Upper lobe of left lung (tissue), 6 donors: ENCODE results near the gene FOXP1. TPM values are rescaled to one million over a fixed set of nuclear protein-coding genes. Genes with fewer than 3 reads are reported as not detected.
A peak's percentile ranks its signal among the peaks of the same experiment; 100 is the strongest.

ENCODE experiments used
- ATAC-seq, 2 donors: fragments of 200-7000 bp; cut with Tn5 transposase; one replicate each; pipeline ENCODE4 v1.9.1; 2022; ENCODE audit warnings: mild to moderate bottlenecking in 2 of 2, moderate library complexity in 2 of 2; ENCODE audit not compliant: low FRiP score in 2 of 2
- DNase-seq, 2 donors: peaks; one replicate each; pipeline ENCODE4 v3.0.0-alpha.2; 2019 to 2020
- H3K27ac ChIP-seq, 4 donors: fragments of 200-600 bp; sonication (generic); one replicate each; pipeline ENCODE4 v1.5.1; 2016 to 2019
- H3K27me3 ChIP-seq, 4 donors: fragments of 200-600 bp; sonication (generic); one replicate each; pipeline ENCODE4 v1.5.1; 2017 to 2019
- H3K36me3 ChIP-seq, 4 donors: fragments of 200-600 bp; sonication (generic); one replicate each; pipeline ENCODE4 v1.5.1; 2016 to 2019
- H3K4me1 ChIP-seq, 4 donors: fragments of 200-600 bp; sonication (generic); one replicate each; pipeline ENCODE4 v1.5.1; 2018 to 2019
- H3K4me3 ChIP-seq, 4 donors: fragments of 200-600 bp; sonication (generic); one replicate each; pipeline ENCODE4 v1.5.1; 2017 to 2019; ENCODE audit warnings: mild to moderate bottlenecking in 2 of 4, moderate library complexity in 1 of 4
- H3K9me3 ChIP-seq, 4 donors: fragments of 200-600 bp; sonication (generic); one replicate each; pipeline ENCODE4 v1.5.1; 2018 to 2019
- CTCF ChIP-seq, 6 experiments: fragments of 450-650 bp in 4 of 6; fragments of 200-600 bp in 2 of 6; sonication (generic) in 2 of 6; IDR thresholded peaks; one replicate each; pipeline ENCODE4 v1.5.1; 2016 to 2019; ENCODE audit warnings: antibody characterized with exemption in 6 of 6
- EP300 ChIP-seq, 4 donors: sonication (generic); formaldehyde crosslinking; IDR thresholded peaks; one replicate each; pipeline ENCODE4 v1.5.1; 2017; ENCODE audit warnings: antibody characterized with exemption in 4 of 4, control low read depth in 2 of 4
- POLR2A ChIP-seq, 4 donors: fragments of 450-650 bp; IDR thresholded peaks; one replicate each; pipeline ENCODE4 v1.5.1; 2016 to 2017; ENCODE audit warnings: antibody characterized with exemption in 4 of 4, mild to moderate bottlenecking in 2 of 4
- POLR2AphosphoS5 ChIP-seq, 2 donors: sonication (generic); formaldehyde crosslinking; IDR thresholded peaks; one replicate each; pipeline ENCODE4 v1.5.1; 2017; ENCODE audit warnings: antibody characterized with exemption in 2 of 2
- WGBS, 2 donors: methylation state at CpG; one replicate each; pipeline ENCODE4 v1.1.5; 2017 to 2018; 5-methylcytosine and 5-hydroxymethylcytosine counted together
- total RNA-seq, 6 donors: library from RNA; depleted of rRNA in 4 of 6; stranded (reverse); fragments of >200 nt in 4 of 6; gene quantifications; one replicate each; pipeline versions ENCODE4 v1.1.0 to v1.2.1, GENCODE V29; 2016 to 2021
- donor health status: DM: no; HTN: no; CAD: no; lungs with moderate emphysema.
- donor health status: DM: no; HTN: yes; CAD: no; lungs with severe emphysema.

The FOXP1 gene
- total RNA-seq, 6 donors from 2014 or later: 103 to 248 (median 134) TPM

GRCh38 chr3:71203727-71204488 lies 379.6 kb downstream of the FOXP1 start:
- ATAC-seq (no peak), DNase-seq (no peak)
- H3K27me3 ChIP-seq: no peaks in the 10 kb centered on the region
- no peak overlapping the region for H3K4me3 ChIP-seq
- no peak overlapping the region for H3K27ac ChIP-seq
- 80 to 92% methylated on average over 4 of the region's 4 CpGs for WGBS, 2 donors
- TF ChIP-seq CTCF (IDR thresholded peaks at IDR 0.05) (no peak), POLR2AphosphoS5 (IDR thresholded peaks at IDR 0.05) (no peak), EP300 (IDR thresholded peaks at IDR 0.05) (no peak), POLR2A (IDR thresholded peaks at IDR 0.05) (no peak)
- H3K4me1 ChIP-seq: peaks cover 20 to 27% (median 21%) of the 10 kb centered on the region in 4 donors
- no peaks in the 10 kb centered on the region for H3K36me3 ChIP-seq
- no peaks in the 10 kb centered on the region for H3K9me3 ChIP-seq

- no peak overlapping the region for H3K27ac ChIP-seq
- H3K4me3 ChIP-seq: no peak overlapping the region
- no peaks in the 10 kb centered on the region for H3K9me3 ChIP-seq
- no peak for ATAC-seq
- H3K36me3 ChIP-seq: no peaks in the 10 kb centered on the region
- peaks cover 11 to 18% (median 14%) of the 10 kb centered on the region in 4 donors for H3K4me1 ChIP-seq
- WGBS, 2 donors: 64 to 65% methylated on average over 5 of the region's 5 CpGs
- TF ChIP-seq POLR2AphosphoS5 (IDR thresholded peaks at IDR 0.05) (no peak), POLR2A (IDR thresholded peaks at IDR 0.05) (no peak), EP300 (IDR thresholded peaks at IDR 0.05) (no peak), CTCF (IDR thresholded peaks at IDR 0.05) (no peak)
- DNase-seq: no peak
- no peaks in the 10 kb centered on the region for H3K27me3 ChIP-seq
These were observed 380.5 kb downstream of the FOXP1 start for GRCh38 chr3:71202848-71203533.

GRCh38 chr3:71201939-71202338 lies 381.6 kb downstream of the FOXP1 start:
- 44 to 62% methylated on average over 1 of the region's 1 CpG for WGBS, 2 donors
- Histone ChIP-seq H3K36me3 (no peaks in the 10 kb centered on the region), H3K4me1 (peaks cover 6 to 18% (median 10%) of the 10 kb centered on the region in 4 donors), H3K27ac (no peak overlapping the region), H3K9me3 (no peaks in the 10 kb centered on the region), H3K27me3 (no peaks in the 10 kb centered on the region), H3K4me3 (no peak overlapping the region)
- TF ChIP-seq POLR2AphosphoS5 (IDR thresholded peaks at IDR 0.05) (no peak), CTCF (IDR thresholded peaks at IDR 0.05) (no peak), EP300 (IDR thresholded peaks at IDR 0.05) (no peak), POLR2A (IDR thresholded peaks at IDR 0.05) (no peak)
- ATAC-seq (peak in 1 of 2 donors; percentile 71), DNase-seq (peak in 1 of 2 donors; percentile 45)

GRCh38 chr3:71197841-71198565 lies 385.5 kb downstream of the FOXP1 start:
- Histone ChIP-seq H3K9me3 (no peaks in the 10 kb centered on the region), H3K4me3 (no peak overlapping the region), H3K4me1 (peaks cover 4 to 12% (median 7%) of the 10 kb centered on the region in 4 donors), H3K27ac (no peak overlapping the region), H3K36me3 (peaks cover 0 to 4% (median 0%) of the 10 kb centered on the region in 4 donors), H3K27me3 (no peaks in the 10 kb centered on the region)
- DNase-seq (peak in 1 of 2 donors; percentile 66), ATAC-seq (no peak)
- WGBS, 2 donors: 93 to 97% methylated on average over 15 to 21 of the region's 21 CpGs
- TF ChIP-seq EP300 (IDR thresholded peaks at IDR 0.05) (no peak), CTCF (IDR thresholded peaks at IDR 0.05) (no peak), POLR2A (IDR thresholded peaks at IDR 0.05) (no peak), POLR2AphosphoS5 (IDR thresholded peaks at IDR 0.05) (no peak)
